Measurements from ENCODE around the gene OR6K2.

The OR6K2 gene

DNA sequence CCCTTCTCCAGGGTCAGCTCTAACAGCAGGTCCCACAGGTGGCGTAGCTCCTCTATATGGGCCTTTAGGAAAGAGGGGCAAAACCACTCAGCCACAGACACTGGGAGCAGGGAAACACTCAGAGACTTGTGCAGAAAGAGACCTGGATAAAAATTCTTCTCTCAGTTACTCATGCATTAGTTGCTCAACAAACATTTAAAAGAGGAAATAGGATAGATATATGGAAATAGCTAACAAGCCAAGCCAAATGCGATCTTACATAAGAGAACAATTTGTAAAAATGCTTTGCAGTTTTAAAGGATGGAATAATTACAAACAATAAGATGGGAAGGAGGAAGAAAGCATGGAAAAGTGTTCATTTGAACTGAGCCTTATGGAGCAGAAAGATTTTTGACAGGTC, 18.8 kb downstream of the OR6K2 start:
- peak; percentile 2 for DNase-seq (ENCODE audit: low read depth)
- TF ChIP-seq, protein P1, sequence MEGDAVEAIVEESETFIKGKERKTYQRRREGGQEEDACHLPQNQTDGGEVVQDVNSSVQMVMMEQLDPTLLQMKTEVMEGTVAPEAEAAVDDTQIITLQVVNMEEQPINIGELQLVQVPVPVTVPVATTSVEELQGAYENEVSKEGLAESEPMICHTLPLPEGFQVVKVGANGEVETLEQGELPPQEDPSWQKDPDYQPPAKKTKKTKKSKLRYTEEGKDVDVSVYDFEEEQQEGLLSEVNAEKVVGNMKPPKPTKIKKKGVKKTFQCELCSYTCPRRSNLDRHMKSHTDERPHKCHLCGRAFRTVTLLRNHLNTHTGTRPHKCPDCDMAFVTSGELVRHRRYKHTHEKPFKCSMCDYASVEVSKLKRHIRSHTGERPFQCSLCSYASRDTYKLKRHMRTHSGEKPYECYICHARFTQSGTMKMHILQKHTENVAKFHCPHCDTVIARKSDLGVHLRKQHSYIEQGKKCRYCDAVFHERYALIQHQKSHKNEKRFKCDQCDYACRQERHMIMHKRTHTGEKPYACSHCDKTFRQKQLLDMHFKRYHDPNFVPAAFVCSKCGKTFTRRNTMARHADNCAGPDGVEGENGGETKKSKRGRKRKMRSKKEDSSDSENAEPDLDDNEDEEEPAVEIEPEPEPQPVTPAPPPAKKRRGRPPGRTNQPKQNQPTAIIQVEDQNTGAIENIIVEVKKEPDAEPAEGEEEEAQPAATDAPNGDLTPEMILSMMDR (IDR thresholded peaks at IDR 0.05; ENCODE audit: low read depth, low read length) = no peak
- TF ChIP-seq POLR2A (IDR thresholded peaks at IDR 0.05; ENCODE audit: extremely low read depth, insufficient read length) = no peak
- TF ChIP-seq, protein P2, sequence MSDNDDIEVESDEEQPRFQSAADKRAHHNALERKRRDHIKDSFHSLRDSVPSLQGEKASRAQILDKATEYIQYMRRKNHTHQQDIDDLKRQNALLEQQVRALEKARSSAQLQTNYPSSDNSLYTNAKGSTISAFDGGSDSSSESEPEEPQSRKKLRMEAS (IDR thresholded peaks at IDR 0.05; ENCODE audit: low read depth, low read length) = no peak
- H3K4me3 ChIP-seq (ENCODE audit: low read depth, low read length) = no peak overlapping the region

DNA sequence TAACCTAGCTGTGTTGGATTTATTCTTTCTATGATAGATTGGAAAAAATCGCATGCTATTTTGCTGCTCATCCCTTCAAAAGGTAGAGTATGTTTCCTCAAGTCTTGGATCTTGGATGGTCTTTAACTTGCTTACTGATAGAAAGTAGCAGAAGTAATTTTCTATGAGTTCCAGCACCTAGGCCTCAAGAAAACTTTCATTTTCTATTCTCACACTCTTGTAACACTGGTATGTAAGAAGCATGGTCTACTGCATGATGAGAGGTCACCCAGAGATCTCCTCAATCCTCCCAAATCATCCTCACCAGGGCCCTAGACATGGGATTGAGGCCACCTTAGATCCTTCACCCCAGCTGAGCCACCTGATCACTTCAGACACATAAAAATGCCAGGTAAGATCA, 21.2 kb downstream of the OR6K2 start:
- no peak for DNase-seq (ENCODE audit: low read depth)
- H3K4me3 ChIP-seq (ENCODE audit: low read depth, low read length) = no peak overlapping the region
- TF ChIP-seq, protein P1 (IDR thresholded peaks at IDR 0.05; ENCODE audit: low read depth, low read length) = no peak
- TF ChIP-seq, protein P2 (IDR thresholded peaks at IDR 0.05; ENCODE audit: low read depth, low read length) = no peak
- TF ChIP-seq MYC (IDR thresholded peaks at IDR 0.05; ENCODE audit: low read depth, low read length) = no peak
- no peak for TF ChIP-seq POLR2A (IDR thresholded peaks at IDR 0.05; ENCODE audit: extremely low read depth, insufficient read length)

DNA sequence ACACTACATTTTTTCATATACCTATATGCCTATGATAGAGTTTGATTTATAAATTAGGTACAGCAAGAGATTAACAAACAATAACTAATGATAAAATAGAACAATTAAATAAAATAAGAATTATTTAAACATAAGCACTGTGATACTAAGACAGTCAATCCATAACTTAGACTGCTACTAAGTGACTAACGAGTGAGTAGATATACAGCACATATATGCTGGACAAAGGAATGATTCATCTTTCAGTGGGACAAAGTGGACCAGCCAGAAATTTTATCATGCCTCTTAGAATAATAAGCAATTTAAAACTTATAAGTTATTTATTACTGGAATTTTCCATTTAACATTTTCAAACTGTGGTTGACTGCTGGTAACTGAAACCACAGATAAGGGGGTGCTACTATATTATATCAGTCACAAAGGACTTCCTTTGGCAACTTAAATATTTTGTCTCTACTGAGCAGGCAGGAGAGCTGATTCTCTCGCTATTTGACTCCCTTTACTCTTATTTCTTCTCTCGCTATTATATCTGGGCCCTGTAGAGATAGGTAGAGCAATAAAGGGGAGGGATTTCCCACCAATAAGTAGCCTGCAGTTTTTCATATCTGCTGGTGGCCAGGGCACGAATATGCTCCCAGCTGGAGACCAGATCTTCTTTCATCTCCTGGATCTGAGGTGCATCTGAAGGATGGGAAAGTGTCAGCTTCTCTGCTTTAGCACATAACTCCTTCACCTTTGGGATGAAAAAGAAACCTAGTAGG, 24.7 kb downstream of the OR6K2 start:
- no peak overlapping the region for H3K4me3 ChIP-seq (ENCODE audit: low read depth, low read length)
- TF ChIP-seq MYC (IDR thresholded peaks at IDR 0.05; ENCODE audit: low read depth, low read length) (no peak), POLR2A (IDR thresholded peaks at IDR 0.05; ENCODE audit: extremely low read depth, insufficient read length) (no peak)
- TF ChIP-seq, protein P1 (IDR thresholded peaks at IDR 0.05; ENCODE audit: low read depth, low read length) = no peak
- TF ChIP-seq, protein P2 (IDR thresholded peaks at IDR 0.05; ENCODE audit: low read depth, low read length) = no peak

DNA sequence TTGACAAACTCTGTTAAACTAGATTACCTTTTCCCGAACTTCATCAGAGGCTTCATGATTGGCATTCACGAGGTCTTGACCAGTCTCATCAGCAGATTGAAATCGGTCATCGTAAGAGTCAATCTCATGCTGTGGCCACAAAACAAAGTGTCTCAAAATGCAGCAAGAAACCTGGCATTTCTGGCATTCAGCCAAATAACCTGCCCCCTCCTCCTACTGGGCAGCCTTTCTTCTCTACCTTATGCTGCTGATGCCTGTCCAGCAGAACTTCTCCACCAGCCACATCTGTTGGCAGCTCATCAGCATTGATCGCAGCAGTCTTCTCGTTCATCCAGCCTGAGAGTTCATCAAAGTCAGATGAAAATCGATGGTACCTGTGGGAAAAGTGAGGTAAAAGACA, 26.1 kb downstream of the OR6K2 start:
- TF ChIP-seq, protein P2 (IDR thresholded peaks at IDR 0.05; ENCODE audit: low read depth, low read length) = no peak
- TF ChIP-seq POLR2A (IDR thresholded peaks at IDR 0.05; ENCODE audit: extremely low read depth, insufficient read length) (no peak), MYC (IDR thresholded peaks at IDR 0.05; ENCODE audit: low read depth, low read length) (no peak)
- TF ChIP-seq, protein P1 (IDR thresholded peaks at IDR 0.05; ENCODE audit: low read depth, low read length) = no peak
- no peak overlapping the region for H3K4me3 ChIP-seq (ENCODE audit: low read depth, low read length)
- no peak for DNase-seq (ENCODE audit: low read depth)

More for the DNA sequence above, 24.7 kb downstream of the OR6K2 start:
- DNase-seq (ENCODE audit: low read depth) = no peak

DNA sequence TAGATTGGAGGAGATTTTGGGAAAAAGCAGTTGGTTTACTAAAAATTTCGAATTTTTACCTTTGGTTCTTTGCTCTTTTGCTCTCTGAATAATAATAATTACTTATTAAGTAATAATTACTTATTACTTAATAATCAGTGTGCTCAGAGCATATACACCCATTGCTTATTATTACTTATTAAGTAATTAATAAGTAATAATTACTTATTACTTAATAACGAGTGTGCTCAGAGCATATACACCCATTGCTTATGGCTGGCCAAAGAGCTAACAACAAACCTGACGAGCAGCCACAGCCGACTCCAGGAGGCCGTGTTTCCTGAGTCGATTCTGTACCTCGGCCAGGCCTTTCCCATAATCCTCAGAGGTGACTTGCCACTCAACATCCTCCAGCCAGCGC, 34.4 kb downstream of the OR6K2 start:
- TF ChIP-seq, protein P1 (IDR thresholded peaks at IDR 0.05; ENCODE audit: low read depth, low read length) = no peak
- TF ChIP-seq, protein P2 (IDR thresholded peaks at IDR 0.05; ENCODE audit: low read depth, low read length) = no peak
- no peak for TF ChIP-seq POLR2A (IDR thresholded peaks at IDR 0.05; ENCODE audit: extremely low read depth, insufficient read length)
- no peak overlapping the region for H3K4me3 ChIP-seq (ENCODE audit: low read depth, low read length)
- DNase-seq (ENCODE audit: low read depth) = no peak

Measured in NB4 (cell line).